ENCODE results near the gene SPDYE16.
"Not testable (repeated sequence)": the region's sequence is repeated elsewhere in the genome, so short reads cannot be mapped to it uniquely, and the experiment has no call there.

SPDYE16 gene

GRCh38 chr7:76504351-76505167, 38.5 kb downstream of the SPDYE16 start:
- DNase-seq (ENCODE audit: low read depth): not testable (repeated sequence)

- not testable (repeated sequence) for DNase-seq (ENCODE audit: low read depth)
Observed at GRCh38 chr7:76503244-76503643, 39.9 kb downstream of the SPDYE16 start.

- not testable (repeated sequence) for DNase-seq (ENCODE audit: low read depth)
Observed at GRCh38 chr7:76502836-76503235, 40.3 kb downstream of the SPDYE16 start.

GRCh38 chr7:76502224-76502623, 40.9 kb downstream of the SPDYE16 start:
- not testable (repeated sequence) for DNase-seq (ENCODE audit: low read depth)

- not testable (repeated sequence) for DNase-seq (ENCODE audit: low read depth)
Observed at GRCh38 chr7:76499924-76500241, 43.2 kb downstream of the SPDYE16 start.

GRCh38 chr7:76499201-76499923, 43.7 kb downstream of the SPDYE16 start:
- not testable (repeated sequence) for DNase-seq (ENCODE audit: low read depth)

- not testable (repeated sequence) for DNase-seq (ENCODE audit: low read depth)
Observed at GRCh38 chr7:76498583-76499200, 44.4 kb downstream of the SPDYE16 start.

- not testable (repeated sequence) for DNase-seq (ENCODE audit: low read depth)
Observed at GRCh38 chr7:76497918-76498582, 45.0 kb downstream of the SPDYE16 start.

GRCh38 chr7:76495717-76496116, 47.4 kb downstream of the SPDYE16 start:
- DNase-seq (ENCODE audit: low read depth): not testable (repeated sequence)

GRCh38 chr7:76492139-76492538, 51.0 kb downstream of the SPDYE16 start:
- DNase-seq (ENCODE audit: low read depth): not testable (repeated sequence)

GRCh38 chr7:76487969-76488368, 55.1 kb downstream of the SPDYE16 start:
- not testable (repeated sequence) for DNase-seq (ENCODE audit: low read depth)

- DNase-seq (ENCODE audit: low read depth): not testable (repeated sequence)
Observed at GRCh38 chr7:76486618-76487017, 56.5 kb downstream of the SPDYE16 start.

GRCh38 chr7:76485822-76486610, 57.1 kb downstream of the SPDYE16 start:
- DNase-seq (ENCODE audit: low read depth): not testable (repeated sequence)

- DNase-seq (ENCODE audit: low read depth): not testable (repeated sequence)
Observed at GRCh38 chr7:76484456-76484855, 58.6 kb downstream of the SPDYE16 start.

GRCh38 chr7:76483081-76483480, 60.0 kb downstream of the SPDYE16 start:
- not testable (repeated sequence) for DNase-seq (ENCODE audit: low read depth)

GRCh38 chr7:76482660-76483059, 60.4 kb downstream of the SPDYE16 start:
- DNase-seq (ENCODE audit: low read depth): not testable (repeated sequence)

Measured in iris pigment epithelial cell (primary cell).